Fibroblast of mammary gland (primary cell): ENCODE results near the gene EPAS1.

Source experiments
- DNase-seq: peaks from one replicate; pipeline ENCODE4 v3.0.0-alpha.2; 2010; ENCODE audit warnings: low read depth
- H3K4me3 ChIP-seq: 2 replicates; pipeline ENCODE4 v1.5.1; 2011; ENCODE audit warnings: low read depth, mild to moderate bottlenecking, low read length, moderate library complexity; ENCODE audit not compliant: control insufficient read depth
- CTCF ChIP-seq: conservative IDR thresholded peaks from 2 replicates; pipeline ENCODE4 v1.5.1; 2011; ENCODE audit warnings: low read depth, low read length, inconsistent platforms; ENCODE audit not compliant: control insufficient read depth, insufficient read depth

EPAS1 gene

GRCh38 chr2:46413631-46414030, 116.4 kb downstream of the EPAS1 start:
- H3K4me3 ChIP-seq = no peak overlapping the region

GRCh38 chr2:46414701-46415100, 117.5 kb downstream of the EPAS1 start:
- TF ChIP-seq CTCF = no peak
- no peak for DNase-seq
- no peak overlapping the region for H3K4me3 ChIP-seq

More at GRCh38 chr2:46413631-46414030, 116.4 kb downstream of the EPAS1 start:
- DNase-seq = no peak
- no peak for TF ChIP-seq CTCF

GRCh38 chr2:46416280-46416679, 119.1 kb downstream of the EPAS1 start:
- TF ChIP-seq CTCF = no peak
- no peak overlapping the region for H3K4me3 ChIP-seq
- no peak for DNase-seq

- peak; percentile 38 for DNase-seq
- H3K4me3 ChIP-seq = no peak overlapping the region
- no peak for TF ChIP-seq CTCF
Observed at GRCh38 chr2:46416739-46417403, 119.7 kb downstream of the EPAS1 start.

- H3K4me3 ChIP-seq = no peak overlapping the region
- no peak for TF ChIP-seq CTCF
Observed at GRCh38 chr2:46420945-46421344, 123.7 kb downstream of the EPAS1 start.

GRCh38 chr2:46421361-46421760, 124.2 kb downstream of the EPAS1 start:
- no peak for DNase-seq
- H3K4me3 ChIP-seq = no peak overlapping the region
- TF ChIP-seq CTCF = no peak

More at GRCh38 chr2:46420945-46421344, 123.7 kb downstream of the EPAS1 start:
- DNase-seq = no peak
